Measurements from ENCODE around the gene ANKRD44. TPM values are rescaled to one million over a fixed set of nuclear protein-coding genes. Genes with fewer than 3 reads are reported as not detected.

Gene ANKRD44
- total RNA-seq, 4 donors from 2014 or later, result 24.4 to 51.8 (median 35.7) TPM

DNA sequence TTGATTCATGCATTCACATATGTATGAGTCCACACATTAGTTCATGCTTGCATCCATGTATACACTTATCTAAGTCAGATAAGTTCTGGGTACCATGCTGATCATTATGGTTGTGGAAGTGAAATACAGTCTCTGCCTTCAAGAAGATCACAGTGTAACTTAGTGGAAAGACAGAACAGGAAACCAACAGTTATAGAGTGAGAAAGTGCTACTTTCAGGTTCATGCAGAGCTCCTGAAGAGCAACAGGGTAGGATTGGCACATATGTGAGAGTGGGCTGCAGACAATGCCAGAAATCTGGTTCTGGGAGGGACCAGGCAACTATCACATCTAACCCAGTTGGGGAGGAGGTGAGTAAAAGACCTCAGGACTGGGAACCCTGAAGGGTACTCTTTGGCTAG, 348.7 kb downstream of the ANKRD44 start:
- Histone ChIP-seq H3K36me3 (no peaks in the 10 kb centered on the region), H3K4me3 (no peak overlapping the region), H3K27ac (no peak overlapping the region), H3K4me1 (no peaks in the 10 kb centered on the region), H3K9me3 (no peaks in the 10 kb centered on the region), H3K27me3 (no peaks in the 10 kb centered on the region)
- no peak for TF ChIP-seq POLR2A (IDR thresholded peaks at IDR 0.05)
- TF ChIP-seq EP300 (IDR thresholded peaks at IDR 0.05), result no peak
- TF ChIP-seq, protein P1, sequence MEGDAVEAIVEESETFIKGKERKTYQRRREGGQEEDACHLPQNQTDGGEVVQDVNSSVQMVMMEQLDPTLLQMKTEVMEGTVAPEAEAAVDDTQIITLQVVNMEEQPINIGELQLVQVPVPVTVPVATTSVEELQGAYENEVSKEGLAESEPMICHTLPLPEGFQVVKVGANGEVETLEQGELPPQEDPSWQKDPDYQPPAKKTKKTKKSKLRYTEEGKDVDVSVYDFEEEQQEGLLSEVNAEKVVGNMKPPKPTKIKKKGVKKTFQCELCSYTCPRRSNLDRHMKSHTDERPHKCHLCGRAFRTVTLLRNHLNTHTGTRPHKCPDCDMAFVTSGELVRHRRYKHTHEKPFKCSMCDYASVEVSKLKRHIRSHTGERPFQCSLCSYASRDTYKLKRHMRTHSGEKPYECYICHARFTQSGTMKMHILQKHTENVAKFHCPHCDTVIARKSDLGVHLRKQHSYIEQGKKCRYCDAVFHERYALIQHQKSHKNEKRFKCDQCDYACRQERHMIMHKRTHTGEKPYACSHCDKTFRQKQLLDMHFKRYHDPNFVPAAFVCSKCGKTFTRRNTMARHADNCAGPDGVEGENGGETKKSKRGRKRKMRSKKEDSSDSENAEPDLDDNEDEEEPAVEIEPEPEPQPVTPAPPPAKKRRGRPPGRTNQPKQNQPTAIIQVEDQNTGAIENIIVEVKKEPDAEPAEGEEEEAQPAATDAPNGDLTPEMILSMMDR (IDR thresholded peaks at IDR 0.05), result no peak
- no peak for TF ChIP-seq POLR2AphosphoS5 (IDR thresholded peaks at IDR 0.05)
- no peak for ATAC-seq

- Histone ChIP-seq H3K36me3 (no peaks in the 10 kb centered on the region), H3K9me3 (no peaks in the 10 kb centered on the region), H3K4me1 (no peaks in the 10 kb centered on the region), H3K4me3 (no peak overlapping the region), H3K27ac (no peak overlapping the region), H3K27me3 (no peaks in the 10 kb centered on the region)
- ATAC-seq, result no peak
- TF ChIP-seq POLR2A (IDR thresholded peaks at IDR 0.05), result no peak
- no peak for TF ChIP-seq POLR2AphosphoS5 (IDR thresholded peaks at IDR 0.05)
- TF ChIP-seq, protein P1 (IDR thresholded peaks at IDR 0.05), result no peak
- no peak for TF ChIP-seq EP300 (IDR thresholded peaks at IDR 0.05)
- 71 to 87% methylated on average over 2 to 3 of the region's 3 CpGs for WGBS, 2 donors (ENCODE audit: low coverage in 1 of 2)
These were observed 350.7 kb downstream of the ANKRD44 start for GRCh38 chr2:196959734-196960338.

DNA sequence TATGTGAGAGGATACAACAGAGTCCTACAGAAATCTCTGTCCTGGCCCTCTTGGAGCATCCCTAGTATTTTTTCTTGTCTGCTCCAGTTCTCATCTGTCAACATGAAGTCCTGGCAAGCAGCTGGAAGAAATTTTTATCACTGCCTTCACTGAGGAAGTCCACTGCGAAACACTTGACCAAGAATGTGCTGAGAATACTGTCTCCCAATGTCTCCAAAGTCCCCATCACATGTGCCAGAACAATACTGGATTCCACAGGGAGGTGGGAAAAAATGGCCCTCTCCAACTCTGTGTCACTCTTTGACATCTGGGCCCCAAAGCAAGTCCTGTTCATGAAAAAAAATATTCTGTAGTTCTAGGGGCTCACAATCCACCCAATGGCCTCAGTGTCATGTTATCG, 351.3 kb downstream of the ANKRD44 start:
- no peak for ATAC-seq
- H3K4me1 ChIP-seq, result no peaks in the 10 kb centered on the region
- no peak overlapping the region for H3K27ac ChIP-seq
- no peaks in the 10 kb centered on the region for H3K36me3 ChIP-seq
- TF ChIP-seq EP300 (IDR thresholded peaks at IDR 0.05), result no peak
- no peaks in the 10 kb centered on the region for H3K9me3 ChIP-seq
- no peaks in the 10 kb centered on the region for H3K27me3 ChIP-seq
- 89 to 100% methylated on average over 1 of the region's 2 CpGs for WGBS, 2 donors (ENCODE audit: low coverage in 1 of 2)
- H3K4me3 ChIP-seq, result no peak overlapping the region

DNA sequence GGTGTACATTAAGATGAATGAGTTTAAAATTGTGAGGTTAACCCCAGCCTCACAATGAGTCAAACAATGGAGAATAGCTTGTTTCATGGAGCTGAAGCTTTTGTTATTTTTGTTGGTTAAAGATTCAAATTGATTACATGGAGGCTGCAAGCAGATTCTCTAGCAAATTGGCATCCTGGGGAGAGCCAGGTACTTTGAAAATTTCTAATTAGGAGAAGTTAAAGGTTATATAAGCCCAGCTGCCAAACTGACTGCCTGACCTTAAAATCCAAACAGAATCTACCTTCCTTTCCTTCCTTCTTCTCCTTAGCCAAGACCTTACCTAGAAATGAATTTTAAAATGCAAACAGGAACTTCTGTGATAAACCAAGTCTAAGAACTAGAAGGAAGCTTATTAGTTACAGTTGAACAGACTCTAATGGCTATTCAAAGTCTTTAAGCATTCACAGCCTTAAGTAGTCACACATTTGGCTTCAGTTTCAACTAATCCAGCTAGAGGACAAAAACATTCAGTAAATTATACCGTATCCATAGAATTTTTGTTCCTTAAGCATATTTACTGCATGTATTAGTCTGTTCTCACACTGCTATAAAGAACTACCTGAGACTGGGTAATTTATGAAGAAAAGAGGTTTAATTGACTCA, 352.6 kb downstream of the ANKRD44 start:
- Histone ChIP-seq H3K27me3 (no peaks in the 10 kb centered on the region), H3K36me3 (no peaks in the 10 kb centered on the region), H3K4me3 (no peak overlapping the region), H3K9me3 (no peaks in the 10 kb centered on the region), H3K4me1 (no peaks in the 10 kb centered on the region), H3K27ac (no peak overlapping the region)
- whole genome bisulfite sequencing, 2 donors (ENCODE audit: low coverage in 1 of 2), result 67 to 69% methylated on average over 1 of the region's 1 CpG
- TF ChIP-seq, protein P1 (IDR thresholded peaks at IDR 0.05), result no peak
- TF ChIP-seq POLR2A (IDR thresholded peaks at IDR 0.05) (no peak), EP300 (IDR thresholded peaks at IDR 0.05) (no peak), POLR2AphosphoS5 (IDR thresholded peaks at IDR 0.05) (no peak)
- ATAC-seq, result no peak

DNA sequence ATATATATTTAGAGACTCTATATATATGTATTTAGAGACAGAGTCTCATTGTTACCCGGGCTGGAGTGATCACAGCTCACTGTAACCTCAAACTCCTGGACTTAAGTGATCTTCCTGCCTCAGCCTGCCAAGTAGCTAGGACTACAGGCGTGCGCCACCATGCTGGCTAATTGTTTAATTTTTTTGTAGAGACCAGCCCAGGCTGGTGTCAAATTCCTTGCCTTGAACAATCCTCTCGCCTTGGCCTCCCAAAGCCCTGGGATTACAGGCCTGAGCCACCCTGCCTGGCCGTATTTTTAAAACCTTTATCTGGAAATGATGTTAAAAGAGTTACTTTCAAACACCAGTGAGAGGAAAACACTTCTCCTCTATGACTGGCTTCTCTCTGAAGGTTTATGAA, 353.1 kb downstream of the ANKRD44 start:
- no peak for ATAC-seq
- Histone ChIP-seq H3K27me3 (no peaks in the 10 kb centered on the region), H3K36me3 (no peaks in the 10 kb centered on the region), H3K9me3 (no peaks in the 10 kb centered on the region), H3K4me3 (no peak overlapping the region), H3K4me1 (no peaks in the 10 kb centered on the region), H3K27ac (no peak overlapping the region)
- TF ChIP-seq POLR2A (IDR thresholded peaks at IDR 0.05), result no peak
- TF ChIP-seq, protein P1 (IDR thresholded peaks at IDR 0.05), result no peak
- TF ChIP-seq POLR2AphosphoS5 (IDR thresholded peaks at IDR 0.05), result no peak
- no peak for TF ChIP-seq EP300 (IDR thresholded peaks at IDR 0.05)
- 91 to 97% methylated on average over 3 to 5 of the region's 5 CpGs for WGBS, 2 donors (ENCODE audit: low coverage in 1 of 2)

Measured in gastroesophageal sphincter (tissue), 4 donors.